HEK293 (cell line): Measurements from ENCODE around the gene ARHGEF37.

Source experiments
- CTCF ChIA-PET: fragments of 350-600 bp; formaldehyde crosslinking; extraction: SDS; loops from one replicate; lab custom pipeline; 2021; ENCODE audit warnings: antibody characterized with exemption; lab: Yijun Ruan, JAX
- POLR2A ChIA-PET: fragments of 300-600 bp; formaldehyde crosslinking; extraction: SDS; loops from one replicate; lab custom pipeline; 2020; ENCODE audit warnings: antibody characterized with exemption, inconsistent platforms; lab: Yijun Ruan, JAX
- H3K27ac ChIP-seq: fragments of 200-500 bp; sonication (Bioruptor generic); 2 replicates; pipeline ENCODE4 v1.5.1; 2014; ENCODE audit warnings: low read depth, low read length, control low read depth, inconsistent platforms; ENCODE audit errors: extremely low read depth
- H3K36me3 ChIP-seq, 2 experiments: fragments of 200-500 bp in 1 of 2; sonication (Bioruptor generic) in 1 of 2; 1 replicate in 1 of 2; 2 replicates in 1 of 2; pipeline ENCODE4 v1.5.1; 2014 to 2017; ENCODE audit warnings: inconsistent platforms in 2 of 2, low read length in 2 of 2; ENCODE audit not compliant: control insufficient read depth in 2 of 2, insufficient read depth in 1 of 2
- H3K4me1 ChIP-seq: fragments of 200-500 bp; sonication (Bioruptor generic); 2 replicates; pipeline ENCODE4 v1.5.1; 2014; ENCODE audit warnings: mild to moderate bottlenecking, low read length, inconsistent platforms; ENCODE audit not compliant: control insufficient read depth, insufficient read depth
- H3K4me3 ChIP-seq: 2 replicates; pipeline ENCODE4 v1.5.1; 2011; ENCODE audit warnings: low read depth, mild to moderate bottlenecking, control low read depth, low read length, moderate library complexity
- H3K9me3 ChIP-seq: fragments of 200-500 bp; sonication (Bioruptor generic); 2 replicates; pipeline ENCODE4 v1.5.1; 2014; ENCODE audit warnings: low read depth, low read length, inconsistent platforms; ENCODE audit not compliant: control insufficient read depth, insufficient read depth
- EGR2 ChIP-seq: fragments of 450-650 bp; formaldehyde crosslinking; IDR thresholded peaks from 2 replicates; pipeline ENCODE4 v1.5.1; 2016; ENCODE audit warnings: low read depth, missing biosample characterization, missing genetic modification characterization
- KLF8 ChIP-seq: fragments of 450-650 bp; formaldehyde crosslinking; IDR thresholded peaks from 2 replicates; pipeline ENCODE4 v1.5.1; 2016; ENCODE audit warnings: missing biosample characterization, missing genetic modification characterization
- RBAK ChIP-seq: fragments of 450-650 bp; formaldehyde crosslinking; IDR thresholded peaks from 2 replicates; pipeline ENCODE4 v1.5.1; 2016; ENCODE audit warnings: missing biosample characterization, missing genetic modification characterization
- ZNF138 ChIP-seq: fragments of 450-650 bp; formaldehyde crosslinking; IDR thresholded peaks from 2 replicates; pipeline ENCODE4 v1.5.1; 2016; ENCODE audit warnings: missing biosample characterization, missing genetic modification characterization, borderline replicate concordance
- ZNF146 ChIP-seq: fragments of 450-650 bp; formaldehyde crosslinking; IDR thresholded peaks from 2 replicates; pipeline ENCODE4 v1.5.1; 2016; ENCODE audit warnings: missing biosample characterization, missing genetic modification characterization
- ZNF324 ChIP-seq: fragments of 450-650 bp; formaldehyde crosslinking; IDR thresholded peaks from 2 replicates; pipeline ENCODE4 v1.5.1; 2016; ENCODE audit warnings: missing biosample characterization, missing genetic modification characterization
- ZNF548 ChIP-seq: fragments of 450-650 bp; formaldehyde crosslinking; IDR thresholded peaks from 2 replicates; pipeline ENCODE4 v1.5.1; 2016; ENCODE audit warnings: missing biosample characterization, missing genetic modification characterization
- ZNF785 ChIP-seq: fragments of 450-650 bp; formaldehyde crosslinking; IDR thresholded peaks from 2 replicates; pipeline ENCODE4 v1.5.1; 2016; ENCODE audit warnings: missing biosample characterization, missing genetic modification characterization
- ZXDB ChIP-seq: fragments of 450-650 bp; formaldehyde crosslinking; IDR thresholded peaks from 2 replicates; pipeline ENCODE4 v1.5.1; 2016; ENCODE audit warnings: missing biosample characterization, missing genetic modification characterization
- TF ChIP-seq, protein P1 (sequence below): fragments of 450-650 bp; formaldehyde crosslinking; IDR thresholded peaks from 2 replicates; pipeline ENCODE4 v1.5.1; 2016; ENCODE audit warnings: missing biosample characterization, missing genetic modification characterization, low read depth
- TF ChIP-seq, protein P2 (sequence below): fragments of 450-650 bp; formaldehyde crosslinking; optimal IDR thresholded peaks from 2 replicates; pipeline ENCODE3; 2016; ENCODE audit warnings: missing biosample characterization, mild to moderate bottlenecking, missing genetic modification characterization
- TF ChIP-seq, protein P3 (sequence below): fragments of 450-650 bp; formaldehyde crosslinking; IDR thresholded peaks from 2 replicates; pipeline ENCODE4 v1.5.1; 2016; ENCODE audit warnings: missing biosample characterization, missing genetic modification characterization
- TF ChIP-seq, protein P4 (sequence below): fragments of 450-650 bp; formaldehyde crosslinking; IDR thresholded peaks from 2 replicates; pipeline ENCODE4 v1.5.1; 2016; ENCODE audit warnings: missing biosample characterization, missing genetic modification characterization
- TF ChIP-seq, protein P5 (sequence below): fragments of 450-650 bp; formaldehyde crosslinking; IDR thresholded peaks from 2 replicates; pipeline ENCODE4 v1.5.1; 2016; ENCODE audit warnings: missing biosample characterization, missing genetic modification characterization

ARHGEF37 gene

DNA sequence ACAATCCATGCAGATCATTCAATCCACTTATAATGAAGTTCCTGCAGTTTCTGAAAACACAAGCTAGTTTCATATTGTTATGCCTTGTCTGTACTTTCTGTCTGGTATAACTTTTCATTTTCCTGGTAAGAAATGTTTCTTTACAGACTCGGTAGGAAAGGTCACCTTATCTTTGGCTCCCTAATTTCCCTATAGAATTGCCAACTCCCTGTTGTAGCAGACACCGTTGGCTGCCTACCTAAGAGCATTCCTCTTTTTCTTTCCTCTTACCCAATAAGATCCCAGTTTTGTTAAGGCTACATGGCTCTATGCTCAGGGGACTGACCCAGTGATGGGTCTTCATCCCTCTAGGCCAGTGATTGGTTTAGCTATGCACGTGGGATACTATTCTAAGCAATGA, 6.2 kb upstream of the ARHGEF37 start (continued):
- TF ChIP-seq, protein P1, sequence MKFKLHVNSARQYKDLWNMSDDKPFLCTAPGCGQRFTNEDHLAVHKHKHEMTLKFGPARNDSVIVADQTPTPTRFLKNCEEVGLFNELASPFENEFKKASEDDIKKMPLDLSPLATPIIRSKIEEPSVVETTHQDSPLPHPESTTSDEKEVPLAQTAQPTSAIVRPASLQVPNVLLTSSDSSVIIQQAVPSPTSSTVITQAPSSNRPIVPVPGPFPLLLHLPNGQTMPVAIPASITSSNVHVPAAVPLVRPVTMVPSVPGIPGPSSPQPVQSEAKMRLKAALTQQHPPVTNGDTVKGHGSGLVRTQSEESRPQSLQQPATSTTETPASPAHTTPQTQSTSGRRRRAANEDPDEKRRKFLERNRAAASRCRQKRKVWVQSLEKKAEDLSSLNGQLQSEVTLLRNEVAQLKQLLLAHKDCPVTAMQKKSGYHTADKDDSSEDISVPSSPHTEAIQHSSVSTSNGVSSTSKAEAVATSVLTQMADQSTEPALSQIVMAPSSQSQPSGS (tag by site-specific recombination): no peak
- TF ChIP-seq, all 188 proteins: peak for 0

DNA sequence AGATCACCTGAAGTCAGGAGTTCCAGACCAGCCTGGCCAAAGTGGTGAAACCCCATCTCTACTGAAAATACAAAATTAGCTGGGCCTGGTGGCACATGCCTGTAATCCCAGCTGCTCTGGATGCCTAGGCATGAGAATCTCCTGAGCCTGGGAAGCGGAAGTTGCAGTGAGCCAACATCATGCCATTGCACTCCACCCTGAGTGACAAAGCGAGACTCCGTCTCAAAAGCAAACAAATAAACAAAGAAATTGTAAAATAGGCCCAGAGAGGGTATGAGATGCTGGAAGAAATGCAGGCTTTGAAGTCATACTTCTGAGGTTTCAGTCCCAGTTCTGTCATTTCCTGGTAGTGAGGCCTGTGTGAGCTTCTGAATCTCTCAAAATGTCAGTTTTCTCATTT, 5.3 kb upstream of the ARHGEF37 start:
- POLR2A ChIA-PET: no interaction called here
- no peak overlapping the region for H3K27ac ChIP-seq
- H3K36me3 ChIP-seq: no peaks in the 10 kb centered on the region
- H3K4me1 ChIP-seq: no peaks in the 10 kb centered on the region
- TF ChIP-seq ZNF324: no peak
- no peak for TF ChIP-seq KLF8 (tag by site-specific recombination)
- no peak for TF ChIP-seq RBAK (tag by site-specific recombination)
- TF ChIP-seq, protein P2, sequence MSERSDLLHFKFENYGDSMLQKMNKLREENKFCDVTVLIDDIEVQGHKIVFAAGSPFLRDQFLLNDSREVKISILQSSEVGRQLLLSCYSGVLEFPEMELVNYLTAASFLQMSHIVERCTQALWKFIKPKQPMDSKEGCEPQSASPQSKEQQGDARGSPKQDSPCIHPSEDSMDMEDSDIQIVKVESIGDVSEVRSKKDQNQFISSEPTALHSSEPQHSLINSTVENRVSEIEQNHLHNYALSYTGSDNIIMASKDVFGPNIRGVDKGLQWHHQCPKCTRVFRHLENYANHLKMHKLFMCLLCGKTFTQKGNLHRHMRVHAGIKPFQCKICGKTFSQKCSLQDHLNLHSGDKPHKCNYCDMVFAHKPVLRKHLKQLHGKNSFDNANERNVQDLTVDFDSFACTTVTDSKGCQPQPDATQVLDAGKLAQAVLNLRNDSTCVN (tag by site-specific recombination): no peak
- TF ChIP-seq ZNF138 (tag by site-specific recombination): no peak
- TF ChIP-seq ZNF785 (tag by site-specific recombination): no peak
- no peak for TF ChIP-seq EGR2
- TF ChIP-seq ZXDB (tag by site-specific recombination): no peak
- TF ChIP-seq, protein P3, sequence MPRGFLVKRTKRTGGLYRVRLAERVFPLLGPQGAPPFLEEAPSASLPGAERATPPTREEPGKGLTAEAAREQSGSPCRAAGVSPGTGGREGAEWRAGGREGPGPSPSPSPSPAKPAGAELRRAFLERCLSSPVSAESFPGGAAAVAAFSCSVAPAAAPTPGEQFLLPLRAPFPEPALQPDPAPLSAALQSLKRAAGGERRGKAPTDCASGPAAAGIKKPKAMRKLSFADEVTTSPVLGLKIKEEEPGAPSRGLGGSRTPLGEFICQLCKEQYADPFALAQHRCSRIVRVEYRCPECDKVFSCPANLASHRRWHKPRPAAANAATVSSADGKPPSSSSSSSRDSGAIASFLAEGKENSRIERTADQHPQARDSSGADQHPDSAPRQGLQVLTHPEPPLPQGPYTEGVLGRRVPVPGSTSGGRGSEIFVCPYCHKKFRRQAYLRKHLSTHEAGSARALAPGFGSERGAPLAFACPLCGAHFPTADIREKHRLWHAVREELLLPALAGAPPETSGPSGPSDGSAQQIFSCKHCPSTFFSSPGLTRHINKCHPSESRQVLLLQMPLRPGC (tag by site-specific recombination): no peak
- TF ChIP-seq, protein P4, sequence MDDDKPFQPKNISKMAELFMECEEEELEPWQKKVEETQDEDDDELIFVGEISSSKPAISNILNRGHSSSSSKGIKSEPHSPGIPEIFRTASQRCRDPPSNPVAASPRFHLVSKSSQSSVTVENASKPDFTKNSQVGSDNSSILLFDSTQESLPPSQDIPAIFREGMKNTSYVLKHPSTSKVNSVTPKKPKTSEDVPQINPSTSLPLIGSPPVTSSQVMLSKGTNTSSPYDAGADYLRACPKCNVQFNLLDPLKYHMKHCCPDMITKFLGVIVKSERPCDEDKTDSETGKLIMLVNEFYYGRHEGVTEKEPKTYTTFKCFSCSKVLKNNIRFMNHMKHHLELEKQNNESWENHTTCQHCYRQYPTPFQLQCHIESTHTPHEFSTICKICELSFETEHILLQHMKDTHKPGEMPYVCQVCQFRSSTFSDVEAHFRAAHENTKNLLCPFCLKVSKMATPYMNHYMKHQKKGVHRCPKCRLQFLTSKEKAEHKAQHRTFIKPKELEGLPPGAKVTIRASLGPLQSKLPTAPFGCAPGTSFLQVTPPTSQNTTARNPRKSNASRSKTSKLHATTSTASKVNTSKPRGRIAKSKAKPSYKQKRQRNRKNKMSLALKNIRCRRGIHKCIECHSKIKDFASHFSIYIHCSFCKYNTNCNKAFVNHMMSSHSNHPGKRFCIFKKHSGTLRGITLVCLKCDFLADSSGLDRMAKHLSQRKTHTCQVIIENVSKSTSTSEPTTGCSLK (tag by site-specific recombination): no peak
- no peak for TF ChIP-seq ZNF146 (tag by site-specific recombination)
- TF ChIP-seq, all 188 proteins: peak for 0
- Histone ChIP-seq H3K9me3 (no peaks in the 10 kb centered on the region), H3K4me3 (no peak overlapping the region)
- CTCF ChIA-PET: interaction anchor here (0.6 to 2.0 kb wide), 4 partner anchors 11 to 434 kb away, joined by 3 to 8 read pairs (median 5); no protein-coding TSS in a partner anchor

DNA sequence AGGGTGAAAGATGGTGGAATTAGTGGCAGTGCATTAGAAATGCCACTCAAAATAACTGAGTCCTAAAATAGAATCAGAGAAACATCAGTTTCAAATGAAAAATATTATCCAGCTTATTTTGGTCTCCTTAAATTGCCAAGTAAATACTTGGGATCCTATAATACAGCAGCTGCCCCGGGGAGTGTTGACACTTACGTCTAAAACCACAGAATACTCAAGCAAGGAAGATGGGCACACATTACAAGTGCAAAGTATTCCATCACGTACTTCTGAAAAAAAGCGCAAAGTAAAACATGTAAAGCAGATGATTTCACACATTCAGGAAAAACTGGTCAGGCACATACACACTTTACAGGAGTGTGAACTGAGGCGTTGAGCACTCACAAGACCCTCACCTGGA, 2.4 kb upstream of the ARHGEF37 start:
- ChIA-PET CTCF (interaction anchor here (0.6 to 3.5 kb wide), 5 partner anchors 8 to 438 kb away, joined by 3 to 17 read pairs (median 3); no protein-coding TSS in a partner anchor), POLR2A (no interaction called here)
- Histone ChIP-seq H3K36me3 (no peaks in the 10 kb centered on the region), H3K4me3 (no peak overlapping the region), H3K9me3 (no peaks in the 10 kb centered on the region), H3K27ac (no peak overlapping the region), H3K4me1 (peaks cover 4% of the 10 kb centered on the region)
- TF ChIP-seq, protein P5, sequence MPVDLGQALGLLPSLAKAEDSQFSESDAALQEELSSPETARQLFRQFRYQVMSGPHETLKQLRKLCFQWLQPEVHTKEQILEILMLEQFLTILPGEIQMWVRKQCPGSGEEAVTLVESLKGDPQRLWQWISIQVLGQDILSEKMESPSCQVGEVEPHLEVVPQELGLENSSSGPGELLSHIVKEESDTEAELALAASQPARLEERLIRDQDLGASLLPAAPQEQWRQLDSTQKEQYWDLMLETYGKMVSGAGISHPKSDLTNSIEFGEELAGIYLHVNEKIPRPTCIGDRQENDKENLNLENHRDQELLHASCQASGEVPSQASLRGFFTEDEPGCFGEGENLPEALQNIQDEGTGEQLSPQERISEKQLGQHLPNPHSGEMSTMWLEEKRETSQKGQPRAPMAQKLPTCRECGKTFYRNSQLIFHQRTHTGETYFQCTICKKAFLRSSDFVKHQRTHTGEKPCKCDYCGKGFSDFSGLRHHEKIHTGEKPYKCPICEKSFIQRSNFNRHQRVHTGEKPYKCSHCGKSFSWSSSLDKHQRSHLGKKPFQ (tag by site-specific recombination): peak; percentile 33; the same call in 1 of the 2 replicates
- no peak for TF ChIP-seq ZNF548 (tag by site-specific recombination)
